ENCODE measurements around the gene JOSD1. TPM values are rescaled to one million over a fixed set of nuclear protein-coding genes. Genes with fewer than 3 reads are reported as not detected.

Gene JOSD1
- total RNA-seq, 1 experiment from 2014 or later = 84.9 TPM

GRCh38 chr22:38713921-38714320, 13.2 kb upstream of the JOSD1 start:
- no TSS peak for BruUV-seq (replicated peaks)
- ChIA-PET POLR2A (interaction anchor here (1.2 to 1.5 kb wide), 3 partner anchors 8 to 25 kb away, joined by 3 to 6 read pairs (median 6); partner anchors contain the start of gene GTPBP1), CTCF (no interaction called here)

GRCh38 chr22:38712486-38713207, 11.9 kb upstream of the JOSD1 start:
- no peaks in the 10 kb centered on the region for H3K27me3 Mint-ChIP-seq (ENCODE audit: insufficient read depth, unreplicated experiment)
- DNase-seq (ENCODE audit: unreplicated experiment) = no peak
- no peak for TF ChIP-seq CTCF (IDR thresholded peaks at IDR 0.05; ENCODE audit: unreplicated experiment)
- no TSS peak for BruUV-seq (replicated peaks)
- no peak overlapping the region for H3K4me3 Mint-ChIP-seq (ENCODE audit: unreplicated experiment)
- POLR2A ChIA-PET = interaction anchor here (0.5 to 1.0 kb wide), 2 partner anchors 13 to 204 kb away, joined by 3 read pairs; no protein-coding TSS in a partner anchor
- no peaks in the 10 kb centered on the region for H3K9me3 Mint-ChIP-seq (ENCODE audit: unreplicated experiment)
- H3K27ac Mint-ChIP-seq (ENCODE audit: low read depth, unreplicated experiment) = no peak overlapping the region
- peaks cover 16% of the 10 kb centered on the region for H3K4me1 Mint-ChIP-seq (ENCODE audit: insufficient read depth, unreplicated experiment)
- intact Hi-C loops (cut with micrococcal nuclease) = no loop called here
- peaks cover 18% of the 10 kb centered on the region for H3K36me3 Mint-ChIP-seq (ENCODE audit: insufficient read depth, unreplicated experiment)
- CTCF ChIA-PET = no interaction called here

More at GRCh38 chr22:38713921-38714320, 13.2 kb upstream of the JOSD1 start:
- intact Hi-C loops (cut with micrococcal nuclease) = no loop called here
- peaks cover 16% of the 10 kb centered on the region for H3K4me1 Mint-ChIP-seq (ENCODE audit: insufficient read depth, unreplicated experiment)
- TF ChIP-seq CTCF (IDR thresholded peaks at IDR 0.05; ENCODE audit: unreplicated experiment) = no peak
- H3K27me3 Mint-ChIP-seq (ENCODE audit: insufficient read depth, unreplicated experiment) = no peaks in the 10 kb centered on the region
- no peak overlapping the region for H3K27ac Mint-ChIP-seq (ENCODE audit: low read depth, unreplicated experiment)
- H3K4me3 Mint-ChIP-seq (ENCODE audit: unreplicated experiment) = no peak overlapping the region
- no peaks in the 10 kb centered on the region for H3K9me3 Mint-ChIP-seq (ENCODE audit: unreplicated experiment)
- no peak for DNase-seq (ENCODE audit: unreplicated experiment)
- peaks cover 20% of the 10 kb centered on the region for H3K36me3 Mint-ChIP-seq (ENCODE audit: insufficient read depth, unreplicated experiment)

GRCh38 chr22:38710866-38711265, 10.1 kb upstream of the JOSD1 start:
- BruUV-seq (replicated peaks) = no TSS peak
- no peak for DNase-seq (ENCODE audit: unreplicated experiment)

More at GRCh38 chr22:38710866-38711265, 10.1 kb upstream of the JOSD1 start:
- POLR2A ChIA-PET = interaction anchor here (0.7 to 1.6 kb wide), 2 partner anchors 11 to 94 kb away, joined by 3 to 7 read pairs; no protein-coding TSS in a partner anchor
- Mint-ChIP-seq H3K9me3 (ENCODE audit: unreplicated experiment) (no peaks in the 10 kb centered on the region), H3K36me3 (ENCODE audit: insufficient read depth, unreplicated experiment) (peaks cover 15% of the 10 kb centered on the region), H3K27me3 (ENCODE audit: insufficient read depth, unreplicated experiment) (no peaks in the 10 kb centered on the region), H3K27ac (ENCODE audit: low read depth, unreplicated experiment) (no peak overlapping the region), H3K4me1 (ENCODE audit: insufficient read depth, unreplicated experiment) (peaks cover 20% of the 10 kb centered on the region), H3K4me3 (ENCODE audit: unreplicated experiment) (no peak overlapping the region)
- intact Hi-C loops (cut with micrococcal nuclease) = no loop called here
- no peak for TF ChIP-seq CTCF (IDR thresholded peaks at IDR 0.05; ENCODE audit: unreplicated experiment)
- CTCF ChIA-PET = interaction anchor here (0.5 kb wide), 1 partner anchor 47 kb away, joined by 4 read pairs; no protein-coding TSS in a partner anchor

Measured in MCF 10A (cell line).